Activated CD4-positive, alpha-beta T cell treated with anti-CD3 and anti-CD28 coated beads, Interleukin-2, amount 50 U/mL, for 4 hours (primary cell): ENCODE data around the gene SLC35A3.
"Not testable (repeated sequence)": the region's sequence is repeated elsewhere in the genome, so short reads cannot be mapped to it uniquely, and the experiment has no call there.

ENCODE experiments used
- DNase-seq, 2 experiments: peaks; one replicate each; pipeline ENCODE4 v3.0.0-alpha.2; 2020

SLC35A3 gene

GRCh38 chr1:99977326-99977725 is 7.5 kb downstream of the SLC35A3 start:
- not testable (repeated sequence) for DNase-seq

DNA sequence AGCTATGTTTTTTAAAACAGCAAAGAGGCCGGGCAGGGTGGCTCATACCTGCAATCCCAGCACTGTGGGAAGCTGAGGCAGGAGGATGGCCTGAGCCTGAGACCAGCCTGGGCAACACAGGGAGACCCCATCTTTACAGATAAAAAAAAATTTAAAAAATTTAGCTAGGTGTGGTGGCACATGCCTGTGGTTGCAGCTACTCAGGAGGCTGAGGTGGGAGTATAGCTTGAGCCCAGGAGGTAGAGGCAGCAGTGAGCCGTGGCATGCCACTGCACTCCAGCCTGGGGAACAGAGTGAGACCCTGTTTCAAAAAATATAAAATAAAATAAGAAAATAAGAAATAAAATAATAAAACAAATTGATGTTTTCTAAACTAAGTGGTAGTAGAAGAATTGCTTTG is 8.4 kb downstream of the SLC35A3 start:
- no peak for DNase-seq

DNA sequence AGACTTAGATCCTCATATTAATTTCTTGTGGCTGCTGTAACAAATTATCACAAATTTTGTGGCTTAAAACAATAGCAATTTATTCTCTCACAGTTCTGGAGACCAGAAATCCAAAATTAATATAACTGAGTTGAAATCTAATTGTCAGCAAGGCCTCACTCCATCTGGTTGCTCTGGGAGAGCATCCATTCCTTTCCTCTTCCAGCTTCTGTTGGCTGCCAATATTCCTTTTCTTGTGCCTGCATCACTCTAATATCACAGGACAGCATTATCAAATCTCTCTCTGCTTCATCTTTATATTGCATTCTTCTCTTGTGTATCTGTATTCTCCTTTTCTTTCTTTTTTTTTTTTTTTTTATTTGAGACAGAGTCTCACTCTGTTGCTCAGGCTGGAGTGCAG is 9.3 kb downstream of the SLC35A3 start:
- no peak for DNase-seq

DNA sequence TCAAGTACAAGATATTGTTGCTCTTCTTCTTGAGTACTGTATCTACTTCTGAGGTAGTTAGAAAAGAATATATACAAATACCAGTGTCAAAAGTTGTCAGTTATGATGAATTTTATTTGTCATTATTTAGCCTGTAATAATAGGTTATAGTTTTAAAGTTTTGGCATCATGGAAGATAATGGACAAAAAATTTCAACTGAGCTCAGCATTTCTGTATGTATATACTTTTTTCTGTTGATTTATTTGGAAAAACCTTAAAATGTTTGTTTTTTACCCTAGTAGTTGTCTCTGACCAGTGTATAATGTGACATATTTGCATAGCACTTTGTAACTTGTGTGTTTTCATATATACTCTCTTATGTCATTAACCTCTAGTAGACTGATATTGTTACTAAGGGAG is 11.1 kb downstream of the SLC35A3 start:
- DNase-seq, result no peak

DNA sequence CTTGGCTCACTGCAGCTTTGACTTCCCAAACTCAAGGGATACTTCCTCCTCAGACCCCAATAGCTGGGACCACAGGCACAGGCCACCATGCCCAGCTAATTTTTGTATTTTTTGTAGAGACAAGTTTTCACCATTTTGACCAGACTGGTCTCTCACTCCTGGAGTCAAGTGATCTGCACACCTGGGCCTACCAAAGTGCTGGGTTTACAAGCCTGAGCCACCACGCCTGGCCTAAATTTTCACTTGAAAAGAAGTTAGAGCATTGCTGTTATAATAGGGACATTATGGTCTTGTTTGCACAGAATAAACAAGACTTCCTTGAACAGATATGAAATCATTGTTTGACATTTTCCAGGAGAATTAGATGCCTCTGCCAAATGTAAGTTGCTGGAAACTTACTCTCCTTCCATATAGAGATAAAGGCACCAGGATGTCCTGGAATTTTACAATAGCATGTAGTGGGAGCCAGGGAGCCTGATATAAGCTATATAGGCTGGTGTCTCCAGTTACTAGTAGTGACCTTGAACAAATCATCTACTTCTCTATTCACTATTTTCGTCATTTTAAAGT is 16.9 kb downstream of the SLC35A3 start:
- no peak for DNase-seq

GRCh38 chr1:99988210-99988765 is 18.5 kb downstream of the SLC35A3 start:
- DNase-seq, result no peak

DNA sequence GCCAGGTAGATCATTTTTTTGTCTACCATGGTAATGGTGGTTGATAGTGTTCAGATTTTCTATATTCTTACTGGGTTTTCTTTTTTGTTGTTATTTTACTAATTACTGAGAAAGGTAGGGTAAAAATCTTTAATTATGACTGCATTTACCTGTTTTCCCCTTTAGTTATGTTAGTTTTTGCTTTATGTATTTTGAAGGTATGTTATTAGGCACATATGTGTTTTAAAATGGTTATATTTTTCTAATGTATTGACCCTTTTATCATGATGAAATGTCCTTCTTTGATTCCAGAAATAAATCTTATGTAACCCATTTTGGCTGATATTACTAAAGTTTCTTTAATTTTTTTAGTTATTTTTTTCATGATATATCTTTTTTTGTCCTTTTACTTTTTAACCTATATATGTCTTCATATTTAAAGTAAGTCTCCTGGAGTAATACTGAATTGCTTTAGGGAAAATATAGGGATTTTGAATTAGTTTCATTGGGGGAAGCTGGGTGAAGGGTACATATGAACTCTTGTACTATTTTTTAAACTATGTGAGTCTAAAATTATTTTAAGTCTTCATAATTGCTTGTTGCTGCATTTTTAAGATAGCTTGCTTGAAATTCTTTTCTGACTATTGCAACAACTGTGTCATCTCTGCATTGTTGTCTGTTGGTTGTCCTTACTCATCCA is 22.4 kb downstream of the SLC35A3 start:
- DNase-seq, result no peak

GRCh38 chr1:99992760-99993467 is 23.1 kb downstream of the SLC35A3 start:
- no peak for DNase-seq

- no peak for DNase-seq
Measured at GRCh38 chr1:99993468-99993845, 23.7 kb downstream of the SLC35A3 start.

DNA sequence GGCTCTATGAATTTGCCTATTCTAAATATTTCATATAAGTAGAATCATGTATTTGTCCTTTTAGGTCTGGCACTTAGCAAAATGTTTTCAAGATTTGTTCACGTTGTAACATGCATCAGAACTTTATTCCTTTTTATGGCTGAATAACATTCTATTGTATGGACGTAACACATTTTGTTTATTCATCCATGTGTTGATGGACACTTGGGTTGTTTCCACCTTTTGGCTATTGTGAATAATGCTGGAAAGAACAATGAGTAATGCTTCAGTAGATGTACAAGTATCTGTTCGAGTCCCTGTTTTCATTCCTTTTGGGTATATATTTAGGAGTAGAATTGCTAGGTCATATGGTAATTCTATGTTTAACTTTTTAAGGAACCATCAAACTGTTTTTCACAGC is 24.7 kb downstream of the SLC35A3 start:
- no peak for DNase-seq

DNA sequence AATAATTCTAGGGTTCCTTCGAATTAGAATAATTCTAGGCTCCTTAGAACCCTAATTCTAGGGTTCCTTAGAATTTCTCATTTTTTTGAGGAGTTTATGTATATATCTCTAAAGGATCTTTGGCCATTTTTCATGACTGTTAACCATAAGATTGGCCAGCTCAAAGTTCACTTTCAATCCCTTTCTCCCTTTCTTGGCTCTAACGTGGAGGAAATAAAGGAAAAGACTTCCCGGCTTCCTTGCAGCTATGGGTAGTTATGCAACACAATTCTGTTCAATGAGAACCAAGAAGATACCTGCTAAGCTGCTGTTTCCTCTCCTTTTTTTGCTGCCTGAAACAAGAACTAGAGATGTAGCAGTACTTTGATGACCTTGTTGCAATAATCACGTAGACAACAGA is 27.2 kb downstream of the SLC35A3 start:
- no peak for DNase-seq

GRCh38 chr1:100001462-100001861 is 31.7 kb downstream of the SLC35A3 start:
- no peak for DNase-seq

- DNase-seq, result no peak
Measured at GRCh38 chr1:100005424-100005823, 35.6 kb downstream of the SLC35A3 start.

DNA sequence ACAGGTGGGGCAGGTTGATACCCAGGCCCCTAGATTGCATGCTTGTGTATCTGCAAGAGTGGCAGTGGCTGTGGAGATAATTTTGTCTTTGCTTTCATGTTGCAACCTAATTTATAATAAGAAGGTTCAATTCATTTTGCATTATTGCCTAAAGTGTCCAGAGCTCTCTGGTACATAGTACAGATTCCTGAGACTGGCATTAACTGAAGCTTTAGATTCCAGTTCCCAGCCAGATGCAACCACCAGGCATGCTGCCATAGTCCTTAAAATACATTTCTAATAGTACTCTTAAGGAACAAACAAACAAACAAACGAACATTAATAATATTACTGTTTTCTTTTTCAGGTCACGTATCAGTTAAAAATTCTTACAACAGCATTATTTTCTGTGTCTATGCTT is 36.9 kb downstream of the SLC35A3 start:
- DNase-seq, result no peak

- no peak for DNase-seq
Measured at GRCh38 chr1:100009458-100009857, 39.7 kb downstream of the SLC35A3 start.

DNA sequence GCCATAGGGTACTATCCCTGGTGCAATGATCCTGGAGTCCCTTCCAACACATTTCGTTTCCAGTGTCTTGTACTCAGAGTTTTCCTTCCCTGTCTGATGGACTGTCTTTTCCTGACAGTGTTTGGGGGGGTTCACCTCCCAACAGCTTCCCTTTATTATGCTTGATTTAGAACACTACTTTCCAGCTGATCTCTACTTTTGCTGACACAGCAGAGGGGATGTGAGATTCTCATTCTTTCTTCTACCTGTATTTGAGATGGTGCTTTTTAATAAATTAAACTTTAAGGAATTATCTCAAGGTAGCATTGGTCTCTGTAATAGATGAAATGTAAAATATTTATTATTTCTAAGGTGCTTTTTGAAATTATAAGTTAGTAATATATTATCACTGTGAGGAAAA is 41.0 kb downstream of the SLC35A3 start:
- DNase-seq, result no peak

DNA sequence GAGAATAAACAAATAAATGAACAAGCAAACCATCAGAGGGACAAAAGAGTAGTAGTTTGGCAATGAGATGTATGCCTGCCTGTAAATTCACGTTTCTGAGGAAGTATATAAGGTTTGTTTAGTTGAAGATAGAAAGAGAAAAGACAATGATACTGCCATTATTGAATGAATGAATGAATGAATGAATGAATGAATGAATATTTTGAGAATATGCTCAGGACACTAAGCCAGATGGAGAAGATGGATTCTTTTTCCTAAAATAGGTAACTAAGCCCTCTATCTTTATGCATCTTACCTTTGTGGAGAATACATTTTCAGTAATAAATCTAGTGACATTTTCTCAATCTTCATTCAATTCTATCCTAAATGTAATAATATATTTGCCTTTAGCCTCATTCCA is 49.4 kb downstream of the SLC35A3 start:
- no peak for DNase-seq

DNA sequence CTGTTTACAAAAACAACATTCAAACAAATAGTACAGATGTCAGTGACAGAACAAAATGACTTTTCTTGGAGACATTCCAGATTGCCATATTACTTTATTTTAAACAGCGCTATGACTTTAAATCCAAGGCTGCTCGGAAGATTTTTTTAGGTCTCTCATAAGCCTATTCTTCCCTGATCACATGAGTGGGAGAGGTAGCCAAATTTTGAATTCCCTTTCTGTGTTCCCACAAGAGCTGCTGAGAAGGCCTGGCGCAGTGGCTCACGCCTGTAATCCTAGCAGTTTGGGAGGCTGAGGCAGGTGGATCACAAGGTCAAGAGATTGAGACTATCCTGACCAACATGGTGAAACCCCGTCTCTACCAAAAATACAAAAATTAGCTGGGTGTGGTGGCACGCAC is 53.7 kb downstream of the SLC35A3 start:
- no peak for DNase-seq

DNA sequence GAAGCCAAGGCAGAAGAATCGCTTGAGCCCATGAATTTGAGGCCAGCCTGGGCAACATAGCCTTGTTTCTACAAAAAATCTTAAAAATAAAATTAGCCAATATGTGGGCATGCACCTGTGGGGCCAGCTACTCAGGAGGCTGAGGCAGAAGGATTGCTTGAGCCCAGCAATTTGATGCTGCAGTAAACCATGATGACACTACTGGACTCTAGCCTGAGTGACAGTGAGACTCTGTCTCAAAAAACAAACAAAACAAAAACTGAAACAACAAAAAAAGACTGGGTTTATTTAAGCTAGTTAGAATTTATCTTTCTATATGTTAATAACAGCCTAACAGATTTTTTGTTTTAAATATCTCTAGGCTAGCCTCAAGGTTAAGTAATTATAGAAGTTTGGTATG is 57.4 kb downstream of the SLC35A3 start:
- DNase-seq, result no peak

- DNase-seq, result no peak
Measured at GRCh38 chr1:100028765-100029164, 59.0 kb downstream of the SLC35A3 start.

- DNase-seq, result no peak
Measured at GRCh38 chr1:100034470-100034869, 64.7 kb downstream of the SLC35A3 start.

- no peak for DNase-seq
Measured at GRCh38 chr1:100035214-100035613, 65.4 kb downstream of the SLC35A3 start.

DNA sequence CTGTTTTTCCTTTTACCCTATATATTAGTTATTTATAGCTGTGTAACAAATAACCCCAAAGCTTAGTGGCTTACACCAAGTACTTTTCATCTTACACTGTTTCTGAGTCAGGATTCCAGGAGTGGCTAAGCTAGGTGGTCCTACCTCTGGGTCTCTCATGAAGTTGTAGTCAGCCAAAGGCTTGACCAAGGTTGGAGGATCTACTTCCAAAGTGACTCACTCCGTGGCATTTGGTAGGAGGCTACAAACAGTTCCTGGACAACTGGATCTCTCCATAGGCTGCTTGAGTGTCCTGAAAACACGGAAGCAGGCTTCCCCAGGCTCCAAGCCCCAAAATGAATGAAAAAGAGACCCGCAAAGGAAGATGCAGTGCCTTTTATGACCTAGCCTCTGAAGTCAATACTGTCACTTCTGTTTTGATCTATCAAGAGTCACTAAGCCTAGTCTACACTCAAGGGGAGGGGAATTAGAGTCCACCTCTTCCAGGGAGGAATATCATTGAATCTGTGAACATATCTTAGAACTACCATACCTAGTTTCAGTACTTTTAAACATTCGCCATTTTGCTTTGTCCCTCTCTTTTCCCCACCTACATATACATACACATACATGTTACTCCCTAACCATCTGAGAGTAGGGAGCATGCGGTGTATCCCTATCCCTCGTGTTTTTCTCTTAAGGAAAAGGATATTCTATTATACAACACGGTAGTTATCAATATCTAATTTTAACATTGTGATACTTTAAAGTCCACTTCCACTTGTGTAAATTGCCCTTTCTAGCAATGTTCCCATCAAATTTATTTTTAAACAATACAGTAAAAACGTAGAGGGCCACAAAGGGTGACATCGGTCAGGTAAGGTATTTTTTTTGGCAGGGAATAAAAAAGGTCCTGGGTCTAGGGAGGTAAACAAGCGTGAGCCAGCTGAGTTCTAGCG is 67.2 kb downstream of the SLC35A3 start:
- no peak for DNase-seq
